HG02870 (cell line): ENCODE results near the gene SGK2.
"Not testable (repeated sequence)": the region's sequence is repeated elsewhere in the genome, so short reads cannot be mapped to it uniquely, and the experiment has no call there.

Experiments
- ATAC-seq: cut with Tn5 transposase; IDR thresholded peaks from one replicate; pipeline ENCODE4 v1.9.1; 2021; ENCODE audit warnings: mild to moderate bottlenecking, moderate library complexity; ENCODE audit not compliant: unreplicated experiment

Gene SGK2

DNA sequence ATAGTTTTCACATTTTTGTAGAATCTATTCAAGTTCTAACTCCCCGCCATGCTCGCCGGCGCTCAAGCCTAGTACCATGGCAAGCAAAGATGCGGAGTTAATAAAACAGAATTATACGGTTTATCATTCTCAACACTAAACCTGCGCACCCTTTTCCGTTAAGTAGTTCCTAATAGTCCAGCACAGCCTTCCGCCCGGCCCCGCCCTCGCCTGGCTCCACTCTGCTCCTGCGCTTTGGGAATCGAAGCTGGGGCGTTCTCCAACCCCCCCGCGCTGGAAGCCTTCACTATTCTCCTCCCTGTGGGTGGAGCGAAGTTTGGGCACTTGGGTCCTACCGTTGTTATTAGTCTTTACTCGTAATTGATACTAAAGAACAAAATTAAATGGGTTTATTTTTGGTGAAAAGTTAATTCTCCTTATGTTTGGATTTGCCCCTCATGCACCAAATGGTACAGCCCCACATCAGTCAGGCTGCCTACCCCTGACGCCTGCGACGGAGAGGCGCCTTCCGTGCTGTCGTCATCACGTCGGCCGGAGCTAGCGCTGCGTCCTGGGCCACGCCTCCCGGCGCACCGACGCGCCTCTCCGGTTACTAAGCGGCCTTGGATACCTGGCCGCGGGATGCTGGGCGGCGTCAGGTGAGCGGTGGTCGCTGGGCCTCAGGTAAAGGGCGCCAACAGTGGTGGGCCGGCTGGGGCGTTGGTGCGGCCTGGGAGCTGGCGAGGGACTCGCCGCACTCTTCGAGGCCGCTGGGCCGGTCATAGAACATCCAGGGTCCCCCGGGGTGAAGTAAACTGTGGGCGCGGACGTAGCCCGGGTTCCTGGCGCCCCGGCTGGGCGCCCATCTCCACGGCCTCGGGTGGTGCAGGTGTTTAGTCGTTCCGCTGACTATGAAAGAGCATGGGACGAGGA is 31.8 kb downstream of the SGK2 start, which contains the start of gene IFT52:
TSS of gene IFT52 (plus strand) at position 546 of the 912 bp plus-strand sequence. CDS start 3,762 bp downstream, outside the sequence.
- ATAC-seq = peak; percentile 98

DNA sequence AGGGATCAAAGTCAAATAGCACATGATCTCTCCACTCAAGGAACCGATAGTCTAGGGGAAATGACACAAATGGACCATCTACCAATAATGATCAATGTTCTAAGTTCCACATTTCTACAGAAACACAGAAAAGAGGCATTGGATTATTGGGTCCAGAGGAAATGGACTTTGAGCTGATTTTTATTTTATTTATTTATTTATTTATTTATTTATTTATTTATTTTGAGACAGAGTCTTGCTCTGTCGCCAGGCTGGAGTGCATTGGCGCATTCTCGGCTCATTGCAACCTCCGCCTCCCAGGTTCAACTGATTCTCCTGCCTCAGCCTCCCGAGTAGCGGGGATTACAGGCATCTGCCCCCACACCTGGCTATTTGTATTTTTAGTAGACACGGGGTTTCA is 43.1 kb downstream of the SGK2 start:
- ATAC-seq = not testable (repeated sequence)

DNA sequence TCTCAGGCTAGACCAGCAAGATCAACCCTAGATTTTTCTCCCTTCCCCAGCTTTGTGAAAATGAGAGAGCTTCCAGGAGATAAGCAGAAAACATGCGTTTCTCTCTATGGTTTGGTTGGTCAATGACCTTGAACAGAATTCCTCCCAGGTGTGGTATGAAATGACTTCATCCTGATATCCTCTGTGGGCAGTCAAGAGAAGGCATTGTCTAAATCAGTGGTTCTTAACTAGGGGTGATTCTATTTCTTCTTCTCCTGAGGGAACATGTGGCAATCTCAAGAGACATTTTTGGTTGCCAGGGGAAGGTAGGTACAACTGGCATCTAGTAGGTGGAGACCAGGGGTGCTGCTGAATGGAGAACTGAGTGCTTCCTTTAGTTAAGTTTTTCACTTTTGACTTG is 44.3 kb downstream of the SGK2 start:
- ATAC-seq = no peak

DNA sequence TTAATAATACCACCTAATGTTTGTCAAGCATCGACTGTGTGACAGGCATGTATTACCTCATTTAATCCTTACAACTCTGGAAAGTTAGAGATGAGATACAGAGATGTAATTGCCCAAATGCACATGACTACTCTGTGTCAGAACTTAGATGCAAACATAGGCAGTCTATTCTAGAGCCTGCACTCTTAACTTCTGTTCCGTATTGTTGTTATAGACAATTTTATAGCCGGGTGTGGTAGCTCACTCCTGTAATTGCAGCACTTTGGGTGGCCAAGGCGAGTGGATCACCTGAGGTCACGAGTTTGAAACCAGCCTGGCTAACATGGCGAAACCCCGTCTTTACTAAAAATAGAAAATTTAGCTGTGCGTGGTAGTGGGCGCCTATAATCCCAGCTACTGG is 46.9 kb downstream of the SGK2 start:
- no peak for ATAC-seq

DNA sequence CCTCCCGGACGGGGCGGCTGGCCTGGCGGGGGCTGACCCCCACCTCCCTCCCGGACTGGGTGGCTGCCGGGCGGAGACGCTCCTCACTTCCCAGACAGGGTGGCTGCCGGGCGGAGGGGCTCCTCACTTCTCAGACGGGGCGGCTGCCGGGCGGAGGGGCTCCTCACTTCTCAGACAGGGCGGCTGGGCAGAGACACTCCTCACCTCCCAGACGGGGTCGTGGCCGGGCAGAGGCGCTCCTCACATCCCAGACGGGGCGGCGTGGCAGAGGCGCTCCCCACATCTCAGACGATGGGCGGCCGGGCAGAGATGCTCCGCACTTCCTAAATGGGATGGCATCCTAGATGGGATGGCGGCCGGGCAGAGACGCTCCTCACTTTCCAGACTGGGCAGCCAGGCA is 48.5 kb downstream of the SGK2 start:
- ATAC-seq = not testable (repeated sequence)

DNA sequence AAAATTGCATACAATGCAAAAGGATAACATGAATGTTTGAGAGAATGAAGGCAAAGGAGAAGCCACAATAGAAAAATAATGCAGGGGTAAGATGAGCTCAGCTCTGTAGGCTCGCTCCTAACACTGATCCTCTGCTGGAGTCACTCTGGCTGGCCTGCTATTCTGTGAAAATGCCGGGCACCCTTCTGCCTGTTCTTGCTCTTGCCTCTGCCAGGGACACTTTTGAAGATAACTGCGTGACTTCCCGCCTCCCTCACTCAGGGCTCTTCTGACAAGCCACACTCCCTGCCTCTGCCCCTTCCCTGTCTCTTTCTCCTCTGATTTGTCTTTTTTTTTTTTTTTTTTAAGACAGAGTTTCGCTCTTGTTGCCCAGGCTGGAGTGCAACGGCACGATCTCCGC is 72.8 kb downstream of the SGK2 start:
- no peak for ATAC-seq
